Astrocyte (in vitro differentiated cells and primary cell): ENCODE results near the gene CKLF. TPM values are rescaled to one million over a fixed set of nuclear protein-coding genes. Genes with fewer than 3 reads are reported as not detected.

Experiments used
- DNase-seq: peaks from one replicate; pipeline ENCODE4 v3.0.0-alpha.2; 2010; ENCODE audit warnings: low read depth
- FAIRE-seq: peaks from 2 replicates; lab custom pipeline; 2011; peaks lifted over from hg19 to GRCh38; lab: Jason Lieb, UNC
- H2AFZ ChIP-seq: 2 replicates; pipeline ENCODE4 v1.6.0; 2012; ENCODE audit warnings: low read depth, low read length, inconsistent platforms
- H3K27ac ChIP-seq: 2 replicates; pipeline ENCODE4 v1.5.1; 2011; ENCODE audit warnings: low read depth, low read length, inconsistent platforms
- H3K27me3 ChIP-seq: 2 replicates; pipeline ENCODE4 v1.6.0; 2011; ENCODE audit warnings: low read length, inconsistent platforms; ENCODE audit not compliant: insufficient read depth
- H3K36me3 ChIP-seq: 2 replicates; pipeline ENCODE4 v1.5.1; 2011; ENCODE audit warnings: low read length, inconsistent platforms; ENCODE audit not compliant: insufficient read depth
- H3K4me1 ChIP-seq: 2 replicates; pipeline ENCODE4 v1.5.1; 2011; ENCODE audit warnings: low read length, inconsistent platforms; ENCODE audit not compliant: insufficient read depth
- H3K4me2 ChIP-seq: 2 replicates; pipeline ENCODE4 v1.6.0; 2012; ENCODE audit warnings: low read length, inconsistent platforms
- H3K4me3 ChIP-seq: 2 replicates; pipeline ENCODE4 v1.5.1; 2011; ENCODE audit warnings: low read depth, mild to moderate bottlenecking, low read length, inconsistent platforms; ENCODE audit not compliant: insufficient read depth
- H3K79me2 ChIP-seq: 2 replicates; pipeline ENCODE4 v1.6.0; 2012; ENCODE audit warnings: mild to moderate bottlenecking, low read length, inconsistent platforms; ENCODE audit not compliant: insufficient read depth
- H3K9ac ChIP-seq: 2 replicates; pipeline ENCODE4 v1.6.0; 2012; ENCODE audit warnings: mild to moderate bottlenecking, low read length, inconsistent platforms
- H3K9me3 ChIP-seq: 2 replicates; pipeline ENCODE4 v1.5.1; 2012; ENCODE audit warnings: low read depth, mild to moderate bottlenecking, low read length, inconsistent platforms; ENCODE audit not compliant: insufficient read depth
- H4K20me1 ChIP-seq: 2 replicates; pipeline ENCODE4 v1.6.0; 2012; ENCODE audit warnings: low read length, inconsistent platforms; ENCODE audit not compliant: insufficient read depth
- H3K27ac Mint-ChIP-seq: one replicate; pipeline ENCODE4 v1.8.0; 2021; ENCODE audit warnings: mild to moderate bottlenecking, mixed read lengths; ENCODE audit not compliant: unreplicated experiment
- H3K27me3 Mint-ChIP-seq: one replicate; pipeline ENCODE4 v1.8.0; 2021; ENCODE audit warnings: low read depth, mixed read lengths; ENCODE audit not compliant: unreplicated experiment
- H3K36me3 Mint-ChIP-seq: one replicate; pipeline ENCODE4 v1.8.0; 2021; ENCODE audit warnings: low read depth, mixed read lengths; ENCODE audit not compliant: unreplicated experiment
- H3K4me1 Mint-ChIP-seq: one replicate; pipeline ENCODE4 v1.8.0; 2021; ENCODE audit warnings: low read depth, mixed read lengths; ENCODE audit not compliant: unreplicated experiment
- H3K4me3 Mint-ChIP-seq: one replicate; pipeline ENCODE4 v1.8.0; 2021; ENCODE audit warnings: mild to moderate bottlenecking, moderate library complexity, mixed read lengths; ENCODE audit not compliant: unreplicated experiment
- H3K9me3 Mint-ChIP-seq: one replicate; pipeline ENCODE4 v1.8.0; 2021; ENCODE audit warnings: mild to moderate bottlenecking, mixed read lengths; ENCODE audit not compliant: unreplicated experiment
- EZH2 ChIP-seq: IDR thresholded peaks from 2 replicates; pipeline ENCODE4 v1.6.1; 2012; ENCODE audit warnings: mild to moderate bottlenecking, low read length, inconsistent platforms; ENCODE audit not compliant: insufficient read depth
- total RNA-seq: library from RNA; stranded (reverse); gene quantifications from 2 replicates; pipeline ENCODE4 v1.2.1, GENCODE V29; 2021
- TF ChIP-seq, protein P1 (sequence below): IDR thresholded peaks from 2 replicates; pipeline ENCODE4 v1.5.1; 2011; ENCODE audit warnings: low read depth, mild to moderate bottlenecking, inconsistent platforms, low read length, moderate library complexity; ENCODE audit not compliant: insufficient read depth

Gene CKLF
- total RNA-seq, 1 donor from 2014 or later = 24.5 TPM

DNA sequence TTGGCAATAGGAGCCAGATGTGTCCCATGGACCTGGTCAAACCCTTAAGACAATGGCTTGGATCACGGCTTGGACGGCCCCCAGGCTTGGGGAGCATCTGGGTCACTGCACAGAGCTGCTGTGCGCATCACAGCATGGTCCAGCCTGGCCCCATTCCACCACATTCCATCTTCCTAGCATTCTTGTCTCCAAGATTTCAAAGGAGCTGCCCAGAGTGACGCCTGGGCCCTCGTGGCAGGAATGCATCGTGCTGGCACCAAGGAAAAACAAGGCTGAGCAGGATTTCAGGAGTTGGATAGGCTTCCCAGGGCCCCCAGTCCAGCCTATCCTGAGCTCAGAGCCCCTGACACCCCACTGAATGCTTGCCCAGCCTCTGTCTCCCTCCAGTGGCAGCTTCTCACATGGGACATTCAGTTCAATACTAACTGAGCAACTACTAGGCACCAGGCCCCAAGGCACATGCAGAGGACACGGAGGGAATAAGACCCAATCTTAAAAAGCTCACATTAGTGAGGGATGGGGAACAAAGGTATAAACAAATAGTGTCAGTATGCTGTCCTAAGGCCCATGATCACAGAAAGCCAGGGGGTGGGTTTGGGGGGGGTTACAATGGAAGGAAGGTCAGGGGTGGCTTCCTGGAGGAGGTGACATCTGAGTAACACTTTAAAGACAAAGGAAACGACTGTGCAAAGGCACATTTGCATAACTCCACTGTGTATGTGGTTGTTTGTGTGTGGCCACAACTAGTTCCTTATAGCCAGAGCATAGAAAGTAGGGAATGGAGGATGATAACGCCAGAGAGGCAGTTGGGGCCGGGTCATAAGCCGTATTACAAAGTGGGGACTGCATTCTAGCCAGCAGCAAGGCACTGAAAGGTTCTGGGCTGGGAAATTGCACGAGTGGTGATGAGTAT, 36.5 kb upstream of the CKLF start:
- peak; percentile 26 for FAIRE-seq
- no peak overlapping the region for H3K4me3 Mint-ChIP-seq
- H3K4me1 ChIP-seq = peaks cover 57% of the 10 kb centered on the region

GRCh38 chr16:66516509-66516807, 35.9 kb upstream of the CKLF start:
- no peaks in the 10 kb centered on the region for H3K36me3 ChIP-seq
- peak overlapping the region; percentile 46 for H3K27ac ChIP-seq
- Mint-ChIP-seq H3K4me1 (peaks cover 45% of the 10 kb centered on the region), H3K9me3 (no peaks in the 10 kb centered on the region), H3K4me3 (no peak overlapping the region), H3K27ac (peak overlapping the region; percentile 29), H3K27me3 (peaks cover 2% of the 10 kb centered on the region), H3K36me3 (peaks cover 3% of the 10 kb centered on the region)
- peak overlapping the region; percentile 39 for H3K9ac ChIP-seq
- TF ChIP-seq, protein P1, sequence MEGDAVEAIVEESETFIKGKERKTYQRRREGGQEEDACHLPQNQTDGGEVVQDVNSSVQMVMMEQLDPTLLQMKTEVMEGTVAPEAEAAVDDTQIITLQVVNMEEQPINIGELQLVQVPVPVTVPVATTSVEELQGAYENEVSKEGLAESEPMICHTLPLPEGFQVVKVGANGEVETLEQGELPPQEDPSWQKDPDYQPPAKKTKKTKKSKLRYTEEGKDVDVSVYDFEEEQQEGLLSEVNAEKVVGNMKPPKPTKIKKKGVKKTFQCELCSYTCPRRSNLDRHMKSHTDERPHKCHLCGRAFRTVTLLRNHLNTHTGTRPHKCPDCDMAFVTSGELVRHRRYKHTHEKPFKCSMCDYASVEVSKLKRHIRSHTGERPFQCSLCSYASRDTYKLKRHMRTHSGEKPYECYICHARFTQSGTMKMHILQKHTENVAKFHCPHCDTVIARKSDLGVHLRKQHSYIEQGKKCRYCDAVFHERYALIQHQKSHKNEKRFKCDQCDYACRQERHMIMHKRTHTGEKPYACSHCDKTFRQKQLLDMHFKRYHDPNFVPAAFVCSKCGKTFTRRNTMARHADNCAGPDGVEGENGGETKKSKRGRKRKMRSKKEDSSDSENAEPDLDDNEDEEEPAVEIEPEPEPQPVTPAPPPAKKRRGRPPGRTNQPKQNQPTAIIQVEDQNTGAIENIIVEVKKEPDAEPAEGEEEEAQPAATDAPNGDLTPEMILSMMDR = no peak
- TF ChIP-seq EZH2 = no peak
- H3K4me3 ChIP-seq = no peak overlapping the region
- FAIRE-seq = no peak
- no peaks in the 10 kb centered on the region for H4K20me1 ChIP-seq
- no peak for DNase-seq
- H3K9me3 ChIP-seq = no peaks in the 10 kb centered on the region
- no peak overlapping the region for H2AFZ ChIP-seq
- peaks cover 4% of the 10 kb centered on the region for H3K79me2 ChIP-seq
- H3K27me3 ChIP-seq = no peaks in the 10 kb centered on the region
- H3K4me2 ChIP-seq = peak overlapping the region; percentile 72
- H3K4me1 ChIP-seq = peaks cover 56% of the 10 kb centered on the region

More for the DNA sequence above, 36.5 kb upstream of the CKLF start:
- Histone ChIP-seq H3K9me3 (no peaks in the 10 kb centered on the region), H2AFZ (no peak overlapping the region), H3K36me3 (no peaks in the 10 kb centered on the region), H3K79me2 (peaks cover 2% of the 10 kb centered on the region), H3K4me2 (peak overlapping the region; percentile 72), H3K9ac (peak overlapping the region; percentile 39), H3K27ac (peak overlapping the region; percentile 46), H3K27me3 (no peaks in the 10 kb centered on the region), H3K4me3 (no peak overlapping the region), H4K20me1 (no peaks in the 10 kb centered on the region)
- Mint-ChIP-seq H3K9me3 (no peaks in the 10 kb centered on the region), H3K27ac (peak overlapping the region; percentile 48), H3K27me3 (peaks cover 2% of the 10 kb centered on the region), H3K4me1 (peaks cover 44% of the 10 kb centered on the region), H3K36me3 (peaks cover 3% of the 10 kb centered on the region)
- peak; percentile 74 for DNase-seq
- TF ChIP-seq, protein P1 = peak; percentile 60
- no peak for TF ChIP-seq EZH2
